Suprapubic skin (tissue), 4 donors: Measurements from ENCODE around the gene DEPDC1B. TPM values are rescaled to one million over a fixed set of nuclear protein-coding genes. Genes with fewer than 3 reads are reported as not detected.
A peak's percentile ranks its signal among the peaks of the same experiment; 100 is the strongest.

Experiments
- DNase-seq, 2 donors: peaks; one replicate each; pipeline ENCODE4 v3.0.0-alpha.2; 2019; ENCODE audit warnings: low spot score in 2 of 2
- H3K27ac ChIP-seq: fragments of 200-600 bp; sonication (generic); one replicate; pipeline ENCODE4 v1.5.1; 2019
- H3K27me3 ChIP-seq: fragments of 200-600 bp; sonication (generic); one replicate; pipeline ENCODE4 v1.5.1; 2019
- H3K36me3 ChIP-seq: fragments of 200-600 bp; sonication (generic); one replicate; pipeline ENCODE4 v1.5.1; 2019
- H3K4me1 ChIP-seq: fragments of 200-600 bp; sonication (generic); one replicate; pipeline ENCODE4 v1.5.1; 2019
- H3K4me3 ChIP-seq: fragments of 200-600 bp; sonication (generic); one replicate; pipeline ENCODE4 v1.5.1; 2019; ENCODE audit warnings: mild to moderate bottlenecking
- H3K9me3 ChIP-seq: fragments of 200-600 bp; sonication (generic); one replicate; pipeline ENCODE4 v1.5.1; 2019
- EP300 ChIP-seq: sonication (generic); formaldehyde crosslinking; IDR thresholded peaks from one replicate; pipeline ENCODE4 v1.6.1; 2017; ENCODE audit warnings: antibody characterized with exemption
- POLR2A ChIP-seq, 2 donors: fragments of 450-650 bp; IDR thresholded peaks; one replicate each; pipeline ENCODE4 v1.6.1; 2017; ENCODE audit warnings: antibody characterized with exemption in 2 of 2, mild to moderate bottlenecking in 2 of 2, moderate library complexity in 2 of 2
- POLR2AphosphoS5 ChIP-seq, 3 donors: sonication (generic); formaldehyde crosslinking; IDR thresholded peaks; one replicate each; pipeline ENCODE4 v1.6.1; 2017; ENCODE audit warnings: antibody characterized with exemption in 3 of 3
- WGBS: methylation state at CpG from one replicate; pipeline ENCODE4 v1.1.5; 2018; 5-methylcytosine and 5-hydroxymethylcytosine counted together
- total RNA-seq, 4 donors: library from RNA; depleted of rRNA; stranded (reverse); fragments of >200 nt; gene quantifications; one replicate each; pipeline ENCODE4 v1.1.0, GENCODE V29; 2016
- TF ChIP-seq, protein P1 (sequence below), 2 donors: fragments of 200-600 bp in 1 of 2; fragments of 450-650 bp in 1 of 2; sonication (generic) in 1 of 2; IDR thresholded peaks; one replicate each; pipeline ENCODE4 v1.5.1; 2016 to 2019; ENCODE audit warnings: antibody characterized with exemption in 2 of 2, mild to moderate bottlenecking in 1 of 2, moderate library complexity in 1 of 2

DEPDC1B gene
- total RNA-seq, 4 donors from 2014 or later, result 4.8 to 5.8 (median 5.2) TPM

DNA sequence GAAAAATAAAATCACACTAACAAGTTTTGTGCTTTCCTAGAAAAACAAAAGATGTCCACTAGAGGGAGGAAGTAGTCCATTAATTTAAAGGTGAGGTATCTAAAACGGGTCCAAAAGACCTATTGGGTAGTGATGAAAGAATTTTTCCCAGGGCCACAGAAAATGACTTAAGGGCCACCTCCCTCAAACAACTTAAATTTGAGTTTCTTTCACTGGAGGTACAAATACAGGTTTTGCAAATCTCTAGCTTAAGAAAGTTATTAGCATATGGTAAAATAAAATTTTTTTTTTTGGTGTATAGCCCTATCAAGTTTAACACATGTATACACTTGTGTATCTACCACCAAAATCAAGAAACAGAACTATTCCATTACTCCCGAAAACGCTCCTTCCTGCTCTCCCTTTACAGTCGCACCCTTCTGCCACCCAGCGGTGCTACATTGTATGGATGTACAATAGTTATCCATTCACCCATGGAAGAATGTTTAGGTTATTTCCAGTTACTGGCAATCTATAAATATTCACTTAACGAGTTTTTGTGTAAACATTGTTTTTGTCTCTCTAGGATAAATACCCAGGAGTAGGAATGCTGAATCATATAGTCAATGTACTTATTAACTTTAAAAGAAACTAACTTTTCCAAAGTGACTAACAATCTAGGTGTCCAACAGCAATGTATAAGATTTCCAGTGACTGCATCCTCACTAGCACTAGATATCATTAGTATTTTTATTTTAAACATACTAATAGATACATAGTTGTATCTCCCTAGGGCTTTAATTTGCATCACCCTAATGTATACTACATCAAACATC lies 21.9 kb downstream of the DEPDC1B start:
- Histone ChIP-seq H3K4me1 (peaks cover 3% of the 10 kb centered on the region), H3K9me3 (no peaks in the 10 kb centered on the region), H3K27me3 (no peaks in the 10 kb centered on the region), H3K4me3 (no peak overlapping the region), H3K27ac (no peak overlapping the region), H3K36me3 (no peaks in the 10 kb centered on the region)
- DNase-seq, result no peak
- 62% methylated on average over 6 of the region's 6 CpGs for WGBS
- TF ChIP-seq, protein P1, sequence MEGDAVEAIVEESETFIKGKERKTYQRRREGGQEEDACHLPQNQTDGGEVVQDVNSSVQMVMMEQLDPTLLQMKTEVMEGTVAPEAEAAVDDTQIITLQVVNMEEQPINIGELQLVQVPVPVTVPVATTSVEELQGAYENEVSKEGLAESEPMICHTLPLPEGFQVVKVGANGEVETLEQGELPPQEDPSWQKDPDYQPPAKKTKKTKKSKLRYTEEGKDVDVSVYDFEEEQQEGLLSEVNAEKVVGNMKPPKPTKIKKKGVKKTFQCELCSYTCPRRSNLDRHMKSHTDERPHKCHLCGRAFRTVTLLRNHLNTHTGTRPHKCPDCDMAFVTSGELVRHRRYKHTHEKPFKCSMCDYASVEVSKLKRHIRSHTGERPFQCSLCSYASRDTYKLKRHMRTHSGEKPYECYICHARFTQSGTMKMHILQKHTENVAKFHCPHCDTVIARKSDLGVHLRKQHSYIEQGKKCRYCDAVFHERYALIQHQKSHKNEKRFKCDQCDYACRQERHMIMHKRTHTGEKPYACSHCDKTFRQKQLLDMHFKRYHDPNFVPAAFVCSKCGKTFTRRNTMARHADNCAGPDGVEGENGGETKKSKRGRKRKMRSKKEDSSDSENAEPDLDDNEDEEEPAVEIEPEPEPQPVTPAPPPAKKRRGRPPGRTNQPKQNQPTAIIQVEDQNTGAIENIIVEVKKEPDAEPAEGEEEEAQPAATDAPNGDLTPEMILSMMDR (IDR thresholded peaks at IDR 0.05), result peak; percentile 9 to 23
- TF ChIP-seq EP300 (no peak), POLR2AphosphoS5 (IDR thresholded peaks at IDR 0.05) (no peak)

DNA sequence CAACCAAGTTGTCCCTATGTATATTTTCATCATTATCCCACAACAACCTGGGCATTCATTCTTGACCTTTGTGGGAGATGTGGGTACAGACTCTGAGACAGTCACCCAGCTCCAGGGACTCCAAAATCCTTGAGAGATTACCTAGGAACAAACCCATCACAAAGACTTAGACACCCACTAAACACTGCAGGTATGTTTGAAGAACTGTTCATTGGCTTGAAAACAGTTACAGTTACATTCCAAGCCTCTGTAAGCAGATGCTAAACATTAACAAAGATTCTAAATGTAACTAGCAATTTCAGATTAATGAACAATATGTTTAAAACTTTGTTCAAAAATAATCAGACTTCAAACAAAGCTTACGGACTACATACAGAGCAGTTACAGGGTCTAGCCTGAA lies 24.7 kb downstream of the DEPDC1B start:
- H3K9me3 ChIP-seq, result no peaks in the 10 kb centered on the region
- H3K4me3 ChIP-seq, result no peak overlapping the region
- 92% methylated on average over 1 of the region's 1 CpG for WGBS
- no peaks in the 10 kb centered on the region for H3K36me3 ChIP-seq
- peaks cover 5% of the 10 kb centered on the region for H3K4me1 ChIP-seq
- H3K27me3 ChIP-seq, result no peaks in the 10 kb centered on the region
- no peak overlapping the region for H3K27ac ChIP-seq
- TF ChIP-seq EP300 (no peak), POLR2A (IDR thresholded peaks at IDR 0.05) (no peak), POLR2AphosphoS5 (IDR thresholded peaks at IDR 0.05) (no peak)
- TF ChIP-seq, protein P1 (IDR thresholded peaks at IDR 0.05), result no peak
- no peak for DNase-seq

DNA sequence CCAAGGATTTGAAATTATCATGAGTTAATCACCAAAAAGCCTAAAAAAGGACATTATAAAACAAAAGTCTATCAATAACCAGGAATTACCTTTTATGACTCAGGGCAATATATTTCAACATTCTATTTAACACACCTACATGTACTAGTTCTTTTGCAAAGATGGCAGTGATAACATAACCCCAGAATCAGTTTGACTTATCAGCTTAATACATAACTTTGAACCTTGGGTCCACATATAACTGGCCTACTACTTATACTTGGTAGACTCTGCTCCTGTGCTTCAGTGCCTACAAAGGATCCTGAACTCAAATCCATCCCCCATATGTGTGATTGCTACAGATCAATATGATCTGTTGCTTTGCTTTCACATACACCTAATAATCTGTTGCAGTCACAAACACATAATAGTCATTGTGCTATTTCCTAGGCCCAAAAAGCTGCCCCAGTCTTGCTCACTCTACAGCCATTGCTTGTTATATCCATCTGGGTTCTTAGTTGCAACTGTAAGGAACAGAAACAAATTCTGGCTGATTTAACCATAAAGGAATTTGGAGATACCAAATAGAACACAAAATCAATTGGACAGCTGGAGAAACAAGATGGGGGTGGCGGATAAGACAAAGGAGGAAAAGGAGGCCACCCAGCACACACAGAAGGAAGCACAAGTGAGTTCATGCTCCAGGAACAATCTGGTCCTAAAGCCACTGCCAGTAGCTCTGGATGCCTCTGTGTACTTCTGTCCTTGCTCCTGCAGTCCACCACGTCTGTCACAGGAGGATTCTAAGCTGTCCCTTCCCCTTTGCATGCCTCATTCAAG lies 25.5 kb downstream of the DEPDC1B start:
- WGBS, result 81% methylated on average over 2 of the region's 2 CpGs
- no peak for TF ChIP-seq POLR2A (IDR thresholded peaks at IDR 0.05)
- TF ChIP-seq POLR2AphosphoS5 (IDR thresholded peaks at IDR 0.05), result no peak
- TF ChIP-seq, protein P1 (IDR thresholded peaks at IDR 0.05), result no peak

DNA sequence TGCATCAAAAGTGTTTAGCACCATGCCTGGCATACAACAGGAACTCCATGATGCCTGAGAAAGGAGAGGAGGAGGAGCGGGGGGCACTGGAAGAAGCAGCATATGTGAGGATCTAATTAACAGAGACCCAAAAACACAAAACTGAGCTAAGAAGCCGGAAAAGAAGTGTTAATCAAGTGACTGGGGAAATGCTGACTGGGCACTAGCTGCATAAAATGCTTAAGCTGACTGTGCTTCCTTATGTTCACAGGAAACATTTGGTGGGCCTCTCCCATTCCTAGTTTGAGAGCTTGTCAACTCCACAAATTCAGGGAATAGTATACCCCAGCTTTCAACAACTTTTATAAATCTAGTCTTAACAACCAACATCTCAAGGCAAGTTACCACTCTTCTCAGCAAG lies 26.6 kb downstream of the DEPDC1B start:
- Histone ChIP-seq H3K4me1 (peaks cover 5% of the 10 kb centered on the region), H3K27me3 (no peaks in the 10 kb centered on the region), H3K9me3 (no peaks in the 10 kb centered on the region), H3K4me3 (no peak overlapping the region), H3K27ac (no peak overlapping the region), H3K36me3 (no peaks in the 10 kb centered on the region)
- DNase-seq, result no peak
- 83% methylated on average over 2 of the region's 2 CpGs for WGBS
- TF ChIP-seq POLR2A (IDR thresholded peaks at IDR 0.05) (no peak), POLR2AphosphoS5 (IDR thresholded peaks at IDR 0.05) (no peak), EP300 (no peak)
- TF ChIP-seq, protein P1 (IDR thresholded peaks at IDR 0.05), result no peak

More for the DNA sequence above, 25.5 kb downstream of the DEPDC1B start:
- no peak for DNase-seq
- Histone ChIP-seq H3K27me3 (no peaks in the 10 kb centered on the region), H3K4me1 (peaks cover 5% of the 10 kb centered on the region), H3K27ac (no peak overlapping the region), H3K9me3 (no peaks in the 10 kb centered on the region), H3K4me3 (no peak overlapping the region), H3K36me3 (no peaks in the 10 kb centered on the region)

DNA sequence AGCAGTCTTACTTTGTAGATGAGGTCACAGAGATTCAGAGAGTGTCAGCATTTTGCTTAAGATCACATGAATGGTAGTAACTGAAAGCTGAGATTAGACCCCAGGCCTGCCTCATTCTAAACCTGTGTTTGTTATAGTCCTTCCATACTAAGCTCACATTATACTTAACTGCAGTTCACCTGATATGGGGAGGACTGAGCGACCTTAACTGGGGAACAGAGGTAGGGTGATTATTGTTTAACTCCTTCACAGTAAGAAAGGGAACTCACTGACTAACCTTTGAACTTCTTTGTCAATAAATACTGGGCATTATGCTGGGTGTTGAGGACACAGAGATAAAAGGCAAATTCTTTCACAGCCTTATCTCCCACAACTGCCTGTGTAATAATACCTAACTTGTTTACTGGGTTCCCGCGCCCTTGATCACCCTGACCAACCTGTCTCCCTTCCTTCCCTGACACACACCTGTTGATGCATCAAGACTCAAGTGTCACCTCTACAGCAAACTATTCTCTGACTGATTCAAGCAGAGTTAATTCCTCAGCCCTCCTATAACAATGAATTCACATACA lies 27.2 kb downstream of the DEPDC1B start:
- Histone ChIP-seq H3K9me3 (no peaks in the 10 kb centered on the region), H3K27ac (no peak overlapping the region), H3K36me3 (no peaks in the 10 kb centered on the region), H3K4me1 (peaks cover 5% of the 10 kb centered on the region), H3K4me3 (no peak overlapping the region), H3K27me3 (no peaks in the 10 kb centered on the region)
- TF ChIP-seq, protein P1 (IDR thresholded peaks at IDR 0.05), result no peak
- TF ChIP-seq POLR2AphosphoS5 (IDR thresholded peaks at IDR 0.05) (no peak), EP300 (no peak), POLR2A (IDR thresholded peaks at IDR 0.05) (no peak)
- no peak for DNase-seq
- WGBS, result 87% methylated on average over 3 of the region's 3 CpGs
